Measurements from ENCODE around the gene GPR37. TPM values are rescaled to one million over a fixed set of nuclear protein-coding genes. Genes with fewer than 3 reads are reported as not detected.

GPR37 gene
- total RNA-seq, 4 donors from 2014 or later, result 0.51 to 11.0 (median 0.64) TPM

GRCh38 chr7:124702385-124702784 is 63.2 kb downstream of the GPR37 start:
- TF ChIP-seq, protein P1, sequence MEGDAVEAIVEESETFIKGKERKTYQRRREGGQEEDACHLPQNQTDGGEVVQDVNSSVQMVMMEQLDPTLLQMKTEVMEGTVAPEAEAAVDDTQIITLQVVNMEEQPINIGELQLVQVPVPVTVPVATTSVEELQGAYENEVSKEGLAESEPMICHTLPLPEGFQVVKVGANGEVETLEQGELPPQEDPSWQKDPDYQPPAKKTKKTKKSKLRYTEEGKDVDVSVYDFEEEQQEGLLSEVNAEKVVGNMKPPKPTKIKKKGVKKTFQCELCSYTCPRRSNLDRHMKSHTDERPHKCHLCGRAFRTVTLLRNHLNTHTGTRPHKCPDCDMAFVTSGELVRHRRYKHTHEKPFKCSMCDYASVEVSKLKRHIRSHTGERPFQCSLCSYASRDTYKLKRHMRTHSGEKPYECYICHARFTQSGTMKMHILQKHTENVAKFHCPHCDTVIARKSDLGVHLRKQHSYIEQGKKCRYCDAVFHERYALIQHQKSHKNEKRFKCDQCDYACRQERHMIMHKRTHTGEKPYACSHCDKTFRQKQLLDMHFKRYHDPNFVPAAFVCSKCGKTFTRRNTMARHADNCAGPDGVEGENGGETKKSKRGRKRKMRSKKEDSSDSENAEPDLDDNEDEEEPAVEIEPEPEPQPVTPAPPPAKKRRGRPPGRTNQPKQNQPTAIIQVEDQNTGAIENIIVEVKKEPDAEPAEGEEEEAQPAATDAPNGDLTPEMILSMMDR (IDR thresholded peaks at IDR 0.05), result no peak
- TF ChIP-seq POLR2A (IDR thresholded peaks at IDR 0.05), result no peak
- H3K4me1 ChIP-seq, result no peaks in the 10 kb centered on the region
- H3K27me3 ChIP-seq, result no peaks in the 10 kb centered on the region
- H3K4me3 ChIP-seq, result no peak overlapping the region
- H3K27ac ChIP-seq, result no peak overlapping the region
- intact Hi-C loops (cut with DNase I; ENCODE audit: low total_unique reads), result no loop called here
- H3K9me3 ChIP-seq, result no peaks in the 10 kb centered on the region
- no peaks in the 10 kb centered on the region for H3K36me3 ChIP-seq
- no peak for DNase-seq

DNA sequence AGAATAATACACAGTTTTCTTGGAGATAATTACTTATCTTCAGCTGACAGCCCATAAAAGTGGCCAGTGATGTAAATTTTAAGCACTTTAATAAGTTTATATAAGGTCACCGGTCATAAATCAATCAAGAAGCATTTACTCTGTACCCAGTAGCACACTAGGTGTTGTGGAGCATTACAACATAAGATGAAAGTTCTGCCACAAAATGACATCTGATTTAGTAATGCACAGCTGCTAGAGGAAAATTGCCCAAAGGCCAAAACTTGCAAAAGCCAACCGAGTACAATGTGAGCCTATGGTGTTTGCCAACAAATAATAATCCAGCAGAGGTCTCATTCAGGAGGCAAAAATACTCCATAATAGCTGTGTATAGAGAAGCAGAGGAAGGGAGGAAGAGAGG is 63.6 kb downstream of the GPR37 start:
- H3K4me1 ChIP-seq, result no peaks in the 10 kb centered on the region
- H3K36me3 ChIP-seq, result no peaks in the 10 kb centered on the region
- H3K9me3 ChIP-seq, result no peaks in the 10 kb centered on the region
- H3K27me3 ChIP-seq, result no peaks in the 10 kb centered on the region
- no peak overlapping the region for H3K27ac ChIP-seq
- H3K4me3 ChIP-seq, result no peak overlapping the region
- DNase-seq, result no peak
- TF ChIP-seq, protein P1 (IDR thresholded peaks at IDR 0.05), result no peak
- intact Hi-C loops (cut with DNase I; ENCODE audit: low total_unique reads), result no loop called here

DNA sequence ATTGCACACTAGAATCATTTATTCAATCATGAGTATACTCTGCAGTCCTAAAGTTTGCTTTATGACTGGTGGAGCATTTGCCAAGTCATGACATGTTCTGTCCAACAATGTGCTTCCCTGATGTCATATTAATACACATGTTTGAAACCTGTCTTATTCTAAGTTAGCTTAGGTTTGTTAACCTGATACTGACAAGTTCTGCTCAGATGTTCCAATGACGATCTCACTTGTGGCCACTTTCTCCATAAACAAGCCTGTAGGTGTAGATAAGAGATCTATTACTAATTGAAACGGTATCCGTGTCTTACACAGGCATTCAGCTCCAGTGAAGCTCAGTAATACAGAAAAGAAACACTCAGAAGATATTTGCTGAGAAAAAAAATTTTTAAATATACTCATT is 64.9 kb downstream of the GPR37 start:
- no peak for DNase-seq
- H3K4me3 ChIP-seq, result no peak overlapping the region
- H3K27me3 ChIP-seq, result no peaks in the 10 kb centered on the region
- no peak overlapping the region for H3K27ac ChIP-seq
- no peaks in the 10 kb centered on the region for H3K36me3 ChIP-seq
- no peaks in the 10 kb centered on the region for H3K9me3 ChIP-seq
- intact Hi-C loops (cut with DNase I; ENCODE audit: low total_unique reads), result no loop called here
- no peaks in the 10 kb centered on the region for H3K4me1 ChIP-seq
- TF ChIP-seq, protein P1 (IDR thresholded peaks at IDR 0.05), result no peak
- TF ChIP-seq POLR2A (IDR thresholded peaks at IDR 0.05), result no peak

- Histone ChIP-seq H3K36me3 (no peaks in the 10 kb centered on the region), H3K27me3 (no peaks in the 10 kb centered on the region), H3K4me1 (no peaks in the 10 kb centered on the region), H3K9me3 (no peaks in the 10 kb centered on the region), H3K4me3 (no peak overlapping the region), H3K27ac (no peak overlapping the region)
- TF ChIP-seq, protein P1 (IDR thresholded peaks at IDR 0.05), result no peak
- no peak for TF ChIP-seq POLR2A (IDR thresholded peaks at IDR 0.05)
- no peak for DNase-seq
- intact Hi-C loops (cut with DNase I; ENCODE audit: low total_unique reads), result no loop called here
These were observed 66.6 kb downstream of the GPR37 start for GRCh38 chr7:124698964-124699363.

GRCh38 chr7:124697746-124698145 is 67.8 kb downstream of the GPR37 start:
- TF ChIP-seq, protein P1 (IDR thresholded peaks at IDR 0.05), result no peak
- no peak for TF ChIP-seq POLR2A (IDR thresholded peaks at IDR 0.05)
- no peaks in the 10 kb centered on the region for H3K36me3 ChIP-seq
- intact Hi-C loops (cut with DNase I; ENCODE audit: low total_unique reads), result no loop called here
- no peak overlapping the region for H3K4me3 ChIP-seq
- no peaks in the 10 kb centered on the region for H3K9me3 ChIP-seq
- no peak overlapping the region for H3K27ac ChIP-seq
- H3K4me1 ChIP-seq, result no peaks in the 10 kb centered on the region
- no peak for DNase-seq
- H3K27me3 ChIP-seq, result no peaks in the 10 kb centered on the region

Other genes starting within 250 kb of the GPR37 start
- gene POT1, start 164.0 kb upstream of the GPR37 start, total RNA-seq, result 10 to 100 TPM; 13.8 to 91.6 (median 23.5) TPM